Tibial artery (tissue), 4 donors: Measurements from ENCODE around the gene NLRP6.
A peak's percentile ranks its signal among the peaks of the same experiment; 100 is the strongest.
"Not testable (repeated sequence)": the region's sequence is repeated elsewhere in the genome, so short reads cannot be mapped to it uniquely, and the experiment has no call there.

Source experiments
- DNase-seq, 2 donors: peaks; one replicate each; pipeline ENCODE4 v3.0.0-alpha.2; 2019
- H3K27ac ChIP-seq, 2 donors: fragments of 200-600 bp; sonication (generic) in 1 of 2; 1 replicate in 1 of 2; 2 replicates in 1 of 2; pipeline ENCODE4 v1.5.1; 2018 to 2019; ENCODE audit warnings: mild to moderate bottlenecking in 1 of 2
- H3K27me3 ChIP-seq, 2 donors: fragments of 200-600 bp; sonication (generic) in 1 of 2; one replicate each; pipeline versions ENCODE4 v1.5.1 to v1.6.0; 2016 to 2019
- H3K36me3 ChIP-seq, 3 donors: fragments of 200-600 bp; sonication (generic) in 2 of 3; one replicate each; pipeline ENCODE4 v1.5.1; 2016 to 2019; ENCODE audit warnings: mild to moderate bottlenecking in 2 of 3
- H3K4me1 ChIP-seq, 4 donors: fragments of 200-600 bp; sonication (generic) in 2 of 4; 1 replicate in 3 of 4; 2 replicates in 1 of 4; pipeline ENCODE4 v1.5.1; 2016 to 2019
- H3K4me3 ChIP-seq, 2 donors: fragments of 200-600 bp; sonication (generic) in 1 of 2; 1 replicate in 1 of 2; 2 replicates in 1 of 2; pipeline ENCODE4 v1.5.1; 2018 to 2019; ENCODE audit warnings: mild to moderate bottlenecking in 2 of 2
- H3K9me3 ChIP-seq, 3 donors: fragments of 200-600 bp; sonication (generic) in 1 of 3; one replicate each; pipeline ENCODE4 v1.5.1; 2016 to 2019
- CTCF ChIP-seq, 2 experiments: fragments of 200-600 bp in 1 of 2; fragments of 450-650 bp in 1 of 2; IDR thresholded peaks; one replicate each; pipeline ENCODE4 v1.5.1; 2017 to 2019; ENCODE audit warnings: antibody characterized with exemption in 2 of 2, mild to moderate bottlenecking in 1 of 2, moderate library complexity in 1 of 2
- intact Hi-C: fragments of 100-400 bp; cut with DNase I; formaldehyde crosslinking; loops from one replicate; pipeline ENCODE4 v1.15.0; 2023; ENCODE audit warnings: low total_unique reads

NLRP6 gene

GRCh38 chr11:331358-332060 is 53.3 kb downstream of the NLRP6 start:
- Histone ChIP-seq H3K4me1 (peaks cover 8 to 15% (median 12%) of the 10 kb centered on the region in 4 donors), H3K9me3 (no peaks in the 10 kb centered on the region), H3K4me3 (no peak overlapping the region), H3K36me3 (no peaks in the 10 kb centered on the region), H3K27me3 (no peaks in the 10 kb centered on the region), H3K27ac (no peak overlapping the region)
- intact Hi-C loops, result no loop called here
- TF ChIP-seq CTCF (IDR thresholded peaks at IDR 0.05), result no peak
- DNase-seq, result peak in 1 of 2 donors; percentile 49

- Histone ChIP-seq H3K4me3 (no peak overlapping the region), H3K27ac (no peak overlapping the region), H3K9me3 (no peaks in the 10 kb centered on the region), H3K27me3 (no peaks in the 10 kb centered on the region), H3K4me1 (peaks cover 0 to 8% (median 2%) of the 10 kb centered on the region in 4 donors), H3K36me3 (no peaks in the 10 kb centered on the region)
- TF ChIP-seq CTCF (IDR thresholded peaks at IDR 0.05), result no peak
- intact Hi-C loops, result no loop called here
- peak in 1 of 2 donors; percentile 56 for DNase-seq
Measured at GRCh38 chr11:332651-333480, 54.7 kb downstream of the NLRP6 start.

GRCh38 chr11:333616-334263 is 55.5 kb downstream of the NLRP6 start:
- DNase-seq, result peak in 1 of 2 donors; percentile 37
- H3K27ac ChIP-seq, H3K9me3 ChIP-seq, H3K36me3 ChIP-seq, H3K4me1 ChIP-seq, H3K27me3 ChIP-seq, H3K4me3 ChIP-seq, intact Hi-C loops: not testable (repeated sequence)

GRCh38 chr11:334264-334994 is 56.2 kb downstream of the NLRP6 start:
- Histone ChIP-seq H3K4me3 (no peak overlapping the region), H3K27ac (no peak overlapping the region), H3K27me3 (no peaks in the 10 kb centered on the region), H3K36me3 (no peaks in the 10 kb centered on the region), H3K9me3 (no peaks in the 10 kb centered on the region), H3K4me1 (peaks cover 0 to 8% (median 0%) of the 10 kb centered on the region in 4 donors)
- intact Hi-C loops, result no loop called here
- DNase-seq, result peak in 1 of 2 donors; percentile 42
- TF ChIP-seq CTCF (IDR thresholded peaks at IDR 0.05), result no peak
